Esophagus muscularis mucosa (tissue), 4 donors: ENCODE data around the gene MITF. TPM values are rescaled to one million over a fixed set of nuclear protein-coding genes. Genes with fewer than 3 reads are reported as not detected.

ENCODE experiments used
- DNase-seq: peaks from one replicate; pipeline ENCODE4 v3.0.0-alpha.2; 2017; ENCODE audit errors: extremely low spot score
- H3K27ac ChIP-seq, 4 donors: fragments of 200-600 bp; sonication (generic); replicated peaks in 1 of 4; 1 replicate in 3 of 4; 2 replicates in 1 of 4; pipeline ENCODE4 v1.5.1; 2016 to 2019; ENCODE audit warnings: mild to moderate bottlenecking in 1 of 4
- H3K27me3 ChIP-seq, 4 donors: fragments of 200-600 bp; sonication (generic); one replicate each; pipeline versions ENCODE4 v1.5.1 to v1.6.0; 2016 to 2019
- H3K36me3 ChIP-seq, 4 donors: fragments of 200-600 bp; sonication (generic); one replicate each; pipeline ENCODE4 v1.5.1; 2016 to 2019
- H3K4me1 ChIP-seq, 4 donors: fragments of 200-600 bp; sonication (generic); one replicate each; pipeline ENCODE4 v1.5.1; 2016 to 2019
- H3K4me3 ChIP-seq, 4 donors: fragments of 200-600 bp; sonication (generic); 1 replicate in 2 of 4; 2 replicates in 2 of 4; pipeline ENCODE4 v1.5.1; 2016 to 2019; ENCODE audit warnings: mild to moderate bottlenecking in 4 of 4, moderate library complexity in 1 of 4
- H3K9me3 ChIP-seq, 4 donors: fragments of 200-600 bp; sonication (generic); 1 replicate in 3 of 4; 2 replicates in 1 of 4; pipeline ENCODE4 v1.5.1; 2016 to 2019
- CTCF ChIP-seq, 3 experiments: fragments of 200-600 bp in 2 of 3; fragments of 450-650 bp in 1 of 3; sonication (generic) in 2 of 3; IDR thresholded peaks; one replicate each; pipeline ENCODE4 v1.5.1; 2017 to 2019; ENCODE audit warnings: antibody characterized with exemption in 3 of 3, mild to moderate bottlenecking in 2 of 3, moderate library complexity in 1 of 3
- EP300 ChIP-seq: sonication (generic); formaldehyde crosslinking; IDR thresholded peaks from one replicate; pipeline ENCODE4 v1.6.1; 2017; ENCODE audit warnings: antibody characterized with exemption
- POLR2A ChIP-seq: fragments of 450-650 bp; IDR thresholded peaks from one replicate; pipeline ENCODE4 v1.6.1; 2017; ENCODE audit warnings: antibody characterized with exemption, moderate library complexity, mild to moderate bottlenecking, low read depth
- POLR2AphosphoS5 ChIP-seq, 2 donors: sonication (generic); formaldehyde crosslinking; IDR thresholded peaks; one replicate each; pipeline ENCODE4 v1.6.1; 2017; ENCODE audit warnings: antibody characterized with exemption in 2 of 2
- WGBS: methylation state at CpG from one replicate; pipeline ENCODE4 v1.1.5; 2018; 5-methylcytosine and 5-hydroxymethylcytosine counted together
- intact Hi-C: fragments of 100-400 bp; cut with DNase I; formaldehyde crosslinking; loops from one replicate; pipeline ENCODE4 v1.15.1; 2023
- total RNA-seq, 4 donors: library from RNA; depleted of rRNA; stranded (reverse); fragments of >200 nt; gene quantifications; one replicate each; pipeline versions ENCODE4 v1.1.0 to v1.2.1, GENCODE V29; 2016

MITF gene
- total RNA-seq, 4 donors from 2014 or later = 68.1 to 141 (median 81.2) TPM

- 87% methylated on average over 15 of the region's 15 CpGs for WGBS
- H3K9me3 ChIP-seq = no peaks in the 10 kb centered on the region
- no peaks in the 10 kb centered on the region for H3K36me3 ChIP-seq
- intact Hi-C loops = no loop called here
- DNase-seq = no peak
- H3K4me3 ChIP-seq = no peak overlapping the region
- H3K27me3 ChIP-seq = no peaks in the 10 kb centered on the region
- peaks cover 12 to 35% (median 32%) of the 10 kb centered on the region in 4 donors for H3K4me1 ChIP-seq
- H3K27ac ChIP-seq = peak overlapping the region; percentile 72 to 86 (median 78)
- TF ChIP-seq CTCF (IDR thresholded peaks at IDR 0.05) (no peak), EP300 (no peak), POLR2AphosphoS5 (IDR thresholded peaks at IDR 0.05) (no peak), POLR2A (no peak)
Measured at GRCh38 chr3:70000028-70000410, 260.8 kb downstream of the MITF start.

- no peaks in the 10 kb centered on the region for H3K36me3 ChIP-seq
- H3K27me3 ChIP-seq = no peaks in the 10 kb centered on the region
- H3K4me1 ChIP-seq = peaks cover 12 to 35% (median 32%) of the 10 kb centered on the region in 4 donors
- H3K27ac ChIP-seq = peak overlapping the region in 1 of 4 donors; percentile 86
- no peak for DNase-seq
- 65% methylated on average over 4 of the region's 4 CpGs for WGBS
- no peak for TF ChIP-seq EP300
- TF ChIP-seq CTCF (IDR thresholded peaks at IDR 0.05) = no peak
- TF ChIP-seq POLR2A = no peak
- intact Hi-C loops = no loop called here
- H3K9me3 ChIP-seq = no peaks in the 10 kb centered on the region
- no peak overlapping the region for H3K4me3 ChIP-seq
Measured at GRCh38 chr3:70000563-70001081, 261.4 kb downstream of the MITF start.

- H3K27me3 ChIP-seq = no peaks in the 10 kb centered on the region
- intact Hi-C loops = no loop called here
- TF ChIP-seq EP300 (no peak), POLR2A (no peak), POLR2AphosphoS5 (IDR thresholded peaks at IDR 0.05) (no peak), CTCF (IDR thresholded peaks at IDR 0.05) (no peak)
- H3K4me1 ChIP-seq = peaks cover 9 to 25% (median 20%) of the 10 kb centered on the region in 4 donors
- no peaks in the 10 kb centered on the region for H3K36me3 ChIP-seq
- H3K4me3 ChIP-seq = no peak overlapping the region
- no peak for DNase-seq
- no peaks in the 10 kb centered on the region for H3K9me3 ChIP-seq
- H3K27ac ChIP-seq = no peak overlapping the region
Measured at GRCh38 chr3:70003119-70003518, 263.9 kb downstream of the MITF start.

GRCh38 chr3:70006089-70006488 lies 266.8 kb downstream of the MITF start:
- intact Hi-C loops = no loop called here
- Histone ChIP-seq H3K36me3 (no peaks in the 10 kb centered on the region), H3K4me1 (peaks cover 0 to under 1% (median 0%) of the 10 kb centered on the region in 4 donors), H3K9me3 (no peaks in the 10 kb centered on the region), H3K27me3 (no peaks in the 10 kb centered on the region), H3K4me3 (no peak overlapping the region), H3K27ac (no peak overlapping the region)
- WGBS = 84% methylated on average over 4 of the region's 4 CpGs
- TF ChIP-seq CTCF (IDR thresholded peaks at IDR 0.05) (no peak), EP300 (no peak), POLR2A (no peak), POLR2AphosphoS5 (IDR thresholded peaks at IDR 0.05) (no peak)
- DNase-seq = no peak

GRCh38 chr3:70010346-70010745 lies 271.1 kb downstream of the MITF start:
- TF ChIP-seq CTCF (IDR thresholded peaks at IDR 0.05) = no peak
- TF ChIP-seq POLR2A = no peak
- no peak for DNase-seq
- Histone ChIP-seq H3K4me3 (no peak overlapping the region), H3K27me3 (no peaks in the 10 kb centered on the region), H3K27ac (no peak overlapping the region), H3K4me1 (peaks cover 0 to 18% (median 12%) of the 10 kb centered on the region in 4 donors), H3K9me3 (no peaks in the 10 kb centered on the region), H3K36me3 (no peaks in the 10 kb centered on the region)
- WGBS = 70% methylated on average over 2 of the region's 2 CpGs
- intact Hi-C loops = no loop called here
